Calu3 (cell line): ENCODE measurements around the gene TXN. TPM values are rescaled to one million over a fixed set of nuclear protein-coding genes. Genes with fewer than 3 reads are reported as not detected.
"Not testable (repeated sequence)": the region's sequence is repeated elsewhere in the genome, so short reads cannot be mapped to it uniquely, and the experiment has no call there.

Experiments used
- BruUV-seq: library from RNA; stranded (reverse); fragments of 400-500 nt; replicated peaks from 2 replicates; lab custom pipeline; 2021; lab: Mats Ljungman, UMichigan
- CTCF ChIA-PET: fragments of 300-600 bp; sonication (Branson Sonifier 250); formaldehyde crosslinking; loops from one replicate; lab custom pipeline; 2022; ENCODE audit warnings: antibody characterized with exemption; lab: Charles Lee
- DNase-seq: peaks from one replicate; pipeline ENCODE4 v3.0.0; 2022
- H3K27ac Mint-ChIP-seq: one replicate; pipeline ENCODE4 v1.8.0; 2022; ENCODE audit warnings: mixed read lengths; ENCODE audit not compliant: unreplicated experiment
- H3K27me3 Mint-ChIP-seq: one replicate; pipeline ENCODE4 v1.8.0; 2022; ENCODE audit warnings: mixed read lengths; ENCODE audit not compliant: unreplicated experiment
- H3K36me3 Mint-ChIP-seq: one replicate; pipeline ENCODE4 v1.8.0; 2022; ENCODE audit warnings: mild to moderate bottlenecking, moderate library complexity, mixed read lengths; ENCODE audit not compliant: insufficient read depth, unreplicated experiment
- H3K4me1 Mint-ChIP-seq: one replicate; pipeline ENCODE4 v1.8.0; 2022; ENCODE audit warnings: mild to moderate bottlenecking, low read depth, mixed read lengths; ENCODE audit not compliant: unreplicated experiment
- H3K4me3 Mint-ChIP-seq: one replicate; pipeline ENCODE4 v1.8.0; 2022; ENCODE audit warnings: mild to moderate bottlenecking, low read depth, moderate library complexity, mixed read lengths; ENCODE audit not compliant: unreplicated experiment
- H3K9me3 Mint-ChIP-seq: one replicate; pipeline ENCODE4 v1.8.0; 2022; ENCODE audit warnings: low read depth, mixed read lengths; ENCODE audit not compliant: unreplicated experiment
- intact Hi-C: fragments of 100-400 bp; cut with micrococcal nuclease; formaldehyde crosslinking; loops from one replicate; pipeline ENCODE4 v1.10.0; 2022; ENCODE audit not compliant: unreplicated experiment
- total RNA-seq: library from RNA; stranded (reverse); gene quantifications from 2 replicates; pipeline ENCODE4 v1.2.3, GENCODE V29; 2022
- TF ChIP-seq, protein P1 (sequence below): fragments of 200-600 bp; IDR thresholded peaks from one replicate; pipeline ENCODE4 v1.8.0; 2022; ENCODE audit warnings: antibody characterized with exemption; ENCODE audit not compliant: unreplicated experiment

TXN gene
- total RNA-seq, 1 experiment from 2014 or later = 278 TPM

DNA sequence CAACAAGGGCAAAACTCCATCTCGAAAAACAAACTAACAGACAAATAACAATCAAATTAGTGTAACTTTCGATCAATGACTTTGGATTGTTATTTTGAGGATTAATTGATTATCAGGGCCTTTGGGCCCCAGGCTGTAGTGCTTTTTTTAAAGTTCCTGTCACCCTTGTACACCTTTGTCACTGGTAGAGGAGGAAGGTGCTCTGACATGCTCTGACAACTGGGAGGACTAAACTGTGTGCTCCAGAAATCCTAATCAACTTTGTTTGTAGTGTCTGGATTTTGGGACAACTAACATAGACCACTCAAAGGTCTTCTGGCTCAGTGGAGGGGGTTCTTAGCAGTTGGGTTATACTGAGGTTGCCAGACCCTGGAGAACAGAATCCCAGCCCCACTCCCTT is 1.8 kb downstream of the TXN start:
- intact Hi-C loops = loop anchor here (10.0 kb wide), 1 partner anchor 170 kb away; no protein-coding TSS in a partner anchor
- CTCF ChIA-PET = no interaction called here
- H3K4me1 Mint-ChIP-seq = peaks cover 58% of the 10 kb centered on the region
- no peaks in the 10 kb centered on the region for H3K27me3 Mint-ChIP-seq
- H3K27ac Mint-ChIP-seq = peak overlapping the region; percentile 78
- TF ChIP-seq, protein P1, sequence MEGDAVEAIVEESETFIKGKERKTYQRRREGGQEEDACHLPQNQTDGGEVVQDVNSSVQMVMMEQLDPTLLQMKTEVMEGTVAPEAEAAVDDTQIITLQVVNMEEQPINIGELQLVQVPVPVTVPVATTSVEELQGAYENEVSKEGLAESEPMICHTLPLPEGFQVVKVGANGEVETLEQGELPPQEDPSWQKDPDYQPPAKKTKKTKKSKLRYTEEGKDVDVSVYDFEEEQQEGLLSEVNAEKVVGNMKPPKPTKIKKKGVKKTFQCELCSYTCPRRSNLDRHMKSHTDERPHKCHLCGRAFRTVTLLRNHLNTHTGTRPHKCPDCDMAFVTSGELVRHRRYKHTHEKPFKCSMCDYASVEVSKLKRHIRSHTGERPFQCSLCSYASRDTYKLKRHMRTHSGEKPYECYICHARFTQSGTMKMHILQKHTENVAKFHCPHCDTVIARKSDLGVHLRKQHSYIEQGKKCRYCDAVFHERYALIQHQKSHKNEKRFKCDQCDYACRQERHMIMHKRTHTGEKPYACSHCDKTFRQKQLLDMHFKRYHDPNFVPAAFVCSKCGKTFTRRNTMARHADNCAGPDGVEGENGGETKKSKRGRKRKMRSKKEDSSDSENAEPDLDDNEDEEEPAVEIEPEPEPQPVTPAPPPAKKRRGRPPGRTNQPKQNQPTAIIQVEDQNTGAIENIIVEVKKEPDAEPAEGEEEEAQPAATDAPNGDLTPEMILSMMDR = no peak
- TSS peak; percentile 25 for BruUV-seq
- H3K36me3 Mint-ChIP-seq = peaks cover 38% of the 10 kb centered on the region
- peak overlapping the region; percentile 96 for H3K4me3 Mint-ChIP-seq
- H3K9me3 Mint-ChIP-seq = no peaks in the 10 kb centered on the region
- DNase-seq = no peak

DNA sequence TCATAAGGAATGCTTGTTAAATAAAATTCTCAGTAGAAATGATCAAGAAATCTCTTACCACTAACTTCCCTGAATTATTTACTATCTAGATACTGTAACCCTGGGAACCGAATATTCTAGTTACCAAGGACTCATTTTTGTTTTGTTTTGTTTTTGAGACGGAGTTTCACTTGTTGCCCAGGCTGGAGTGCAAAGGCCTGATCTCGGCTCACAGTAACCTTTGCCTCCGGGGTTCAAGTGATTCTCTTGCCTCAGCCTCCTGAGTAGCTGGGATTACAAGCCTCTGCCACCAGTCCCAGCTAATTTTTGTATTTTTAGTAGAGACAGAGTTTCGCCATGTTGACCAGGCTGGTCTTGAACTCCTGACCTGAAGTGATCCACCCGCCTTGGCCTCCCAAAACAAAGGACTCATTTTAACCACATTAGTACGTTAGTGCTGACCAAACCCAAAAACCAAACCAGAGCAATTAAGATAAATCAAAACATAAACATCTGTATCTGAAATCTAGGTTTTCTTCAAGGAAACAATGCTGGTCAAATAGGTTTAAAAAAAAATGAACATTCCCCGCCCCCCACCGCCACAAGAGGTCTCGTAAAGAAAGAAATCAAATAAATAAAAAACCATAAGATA is 3.7 kb downstream of the TXN start:
- H3K4me3 Mint-ChIP-seq = peak overlapping the region; percentile 96
- H3K27ac Mint-ChIP-seq = peak overlapping the region; percentile 49
- intact Hi-C loops = loop anchor here (2.0 to 10.0 kb wide), 2 partner anchors 26 to 172 kb away; no protein-coding TSS in a partner anchor
- H3K9me3 Mint-ChIP-seq = no peaks in the 10 kb centered on the region
- TF ChIP-seq, protein P1 = no peak
- CTCF ChIA-PET = no interaction called here
- no peak for DNase-seq
- H3K4me1 Mint-ChIP-seq = peaks cover 45% of the 10 kb centered on the region
- H3K27me3 Mint-ChIP-seq = no peaks in the 10 kb centered on the region
- H3K36me3 Mint-ChIP-seq = peaks cover 47% of the 10 kb centered on the region
- BruUV-seq = no TSS peak

DNA sequence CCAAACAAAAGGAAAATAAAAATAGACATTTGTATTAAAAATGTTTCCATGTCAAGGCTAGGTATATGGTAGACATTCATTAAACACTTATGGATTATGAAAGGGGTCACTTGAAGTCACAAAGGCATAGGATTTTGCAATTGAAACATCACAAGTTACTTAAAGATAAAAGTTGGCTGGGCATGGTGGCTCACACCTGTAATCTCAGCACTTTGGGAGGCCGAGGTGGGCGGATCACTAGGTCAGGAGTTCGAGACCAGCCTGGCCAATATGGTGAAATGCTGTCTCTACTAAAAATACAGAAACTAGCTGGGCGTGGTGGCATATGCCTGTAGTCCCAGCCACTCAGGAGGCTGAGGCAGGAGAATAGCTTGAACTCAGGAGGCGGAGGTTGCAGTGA is 4.5 kb downstream of the TXN start:
- intact Hi-C loops = loop anchor here (2.0 to 10.0 kb wide), 2 partner anchors 27 to 173 kb away; no protein-coding TSS in a partner anchor
- CTCF ChIA-PET, DNase-seq: not testable (repeated sequence)

DNA sequence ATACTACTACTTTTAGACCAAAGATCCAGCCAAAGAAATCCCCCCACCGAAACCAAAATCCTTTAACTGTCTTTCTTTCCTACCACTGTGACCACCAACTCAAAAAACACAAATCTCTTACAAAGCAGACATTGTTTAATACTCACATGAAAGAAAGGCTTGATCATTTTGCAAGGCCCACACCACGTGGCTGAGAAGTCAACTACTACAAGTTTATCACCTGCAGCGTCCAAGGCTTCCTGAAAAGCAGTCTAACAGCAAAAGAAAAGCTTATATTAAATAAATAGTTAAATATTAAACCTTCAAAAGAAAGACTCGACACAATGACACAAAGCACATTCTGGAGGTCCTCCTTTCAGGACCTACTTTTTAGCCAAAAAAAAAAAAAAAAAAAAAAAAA is 5.1 kb downstream of the TXN start:
- CTCF ChIA-PET = interaction anchor here (0.7 kb wide), 2 partner anchors 202 to 360 kb away, joined by 3 to 4 read pairs; no protein-coding TSS in a partner anchor
- no TSS peak for BruUV-seq
- H3K9me3 Mint-ChIP-seq = no peaks in the 10 kb centered on the region
- no peaks in the 10 kb centered on the region for H3K27me3 Mint-ChIP-seq
- H3K27ac Mint-ChIP-seq = no peak overlapping the region
- peak overlapping the region; percentile 52 for H3K4me3 Mint-ChIP-seq
- DNase-seq = peak; percentile 24
- H3K36me3 Mint-ChIP-seq = peaks cover 48% of the 10 kb centered on the region
- H3K4me1 Mint-ChIP-seq = peaks cover 37% of the 10 kb centered on the region
- intact Hi-C loops = loop anchor here (10.0 kb wide), 1 partner anchor 174 kb away; no protein-coding TSS in a partner anchor
- TF ChIP-seq, protein P1 = no peak

More for the DNA sequence above, 4.5 kb downstream of the TXN start:
- not testable (repeated sequence) for H3K4me3 Mint-ChIP-seq, H3K27ac Mint-ChIP-seq, H3K9me3 Mint-ChIP-seq, H3K27me3 Mint-ChIP-seq, BruUV-seq
- Mint-ChIP-seq H3K4me1 (peaks cover 37% of the 10 kb centered on the region), H3K36me3 (peaks cover 48% of the 10 kb centered on the region)

DNA sequence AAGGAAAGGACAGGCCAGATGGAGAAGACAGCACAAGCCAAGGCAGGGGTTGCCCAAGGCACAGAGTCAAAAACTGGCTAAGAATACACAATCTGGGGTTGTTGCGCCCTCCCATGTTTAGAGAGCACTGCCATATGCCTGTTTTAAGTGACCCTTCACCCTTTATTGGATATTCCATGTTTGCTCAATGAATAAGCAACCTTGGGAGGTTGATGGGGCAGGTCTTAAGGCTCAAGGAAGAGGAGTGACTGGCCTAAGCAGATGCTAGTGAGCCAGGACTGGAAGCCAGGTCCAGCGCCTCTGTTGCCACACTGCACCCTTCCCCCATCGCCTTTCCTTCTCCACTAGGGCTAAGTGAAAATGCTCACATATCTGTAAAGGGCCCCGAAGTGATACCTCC is 6.7 kb downstream of the TXN start:
- intact Hi-C loops = loop anchor here (10.0 kb wide), 1 partner anchor 175 kb away; no protein-coding TSS in a partner anchor
- no peak overlapping the region for H3K27ac Mint-ChIP-seq
- H3K4me1 Mint-ChIP-seq = peaks cover 37% of the 10 kb centered on the region
- DNase-seq = no peak
- TF ChIP-seq, protein P1 = no peak
- H3K27me3 Mint-ChIP-seq = no peaks in the 10 kb centered on the region
- no TSS peak for BruUV-seq
- H3K36me3 Mint-ChIP-seq = peaks cover 33% of the 10 kb centered on the region
- no peak overlapping the region for H3K4me3 Mint-ChIP-seq
- CTCF ChIA-PET = no interaction called here
- no peaks in the 10 kb centered on the region for H3K9me3 Mint-ChIP-seq
